Prostate gland (tissue), 2 donors: ENCODE measurements around the gene RNF26. TPM values are rescaled to one million over a fixed set of nuclear protein-coding genes. Genes with fewer than 3 reads are reported as not detected.

ENCODE experiments used
- DNase-seq: peaks from one replicate; pipeline ENCODE4 v3.0.0-alpha.2; 2019; ENCODE audit warnings: low spot score
- H3K27ac ChIP-seq, 2 donors: fragments of 200-600 bp; sonication (generic); 2 replicates each; pipeline ENCODE4 v1.5.1; 2017 to 2019
- H3K27me3 ChIP-seq: fragments of 200-600 bp; sonication (generic); replicated peaks from 2 replicates; pipeline ENCODE4 v1.5.1; 2019; ENCODE audit not compliant: insufficient read depth
- H3K36me3 ChIP-seq, 2 donors: fragments of 200-600 bp; sonication (generic); 1 replicate in 1 of 2; 2 replicates in 1 of 2; pipeline versions ENCODE4 v1.5.1 to v1.8.1; 2017 to 2019
- H3K4me1 ChIP-seq: fragments of 200-600 bp; sonication (generic); replicated peaks from 2 replicates; pipeline ENCODE4 v1.5.1; 2019
- H3K4me3 ChIP-seq, 2 donors: fragments of 200-600 bp; sonication (generic); 2 replicates each; pipeline ENCODE4 v1.5.1; 2017 to 2019
- H3K9me3 ChIP-seq: fragments of 200-600 bp; sonication (generic); 2 replicates; pipeline ENCODE4 v1.5.1; 2017
- CTCF ChIP-seq, 4 experiments: fragments of 200-600 bp in 2 of 4; fragments of 450-650 bp in 2 of 4; sonication (generic) in 2 of 4; IDR thresholded peaks; 1 replicate in 3 of 4; 2 replicates in 1 of 4; pipeline ENCODE4 v1.5.1; 2016 to 2019; ENCODE audit warnings: antibody characterized with exemption in 4 of 4, mild to moderate bottlenecking in 2 of 4, moderate library complexity in 2 of 4
- POLR2A ChIP-seq: fragments of 450-650 bp; IDR thresholded peaks from one replicate; pipeline ENCODE4 v1.6.1; 2016; ENCODE audit warnings: antibody characterized with exemption, mild to moderate bottlenecking
- POLR2AphosphoS5 ChIP-seq: sonication (generic); formaldehyde crosslinking; IDR thresholded peaks from one replicate; pipeline ENCODE4 v1.6.1; 2017; ENCODE audit warnings: antibody characterized with exemption
- WGBS: methylation state at CpG from one replicate; pipeline ENCODE4 v1.1.5; 2018; 5-methylcytosine and 5-hydroxymethylcytosine counted together
- intact Hi-C: fragments of 100-400 bp; cut with DNase I; formaldehyde crosslinking; loops from one replicate; pipeline ENCODE4 v1.14.2; 2022
- total RNA-seq, 2 donors: library from RNA; depleted of rRNA; stranded (reverse); fragments of >200 nt; gene quantifications; one replicate each; pipeline ENCODE4 v1.1.0, GENCODE V29; 2016

RNF26 gene
- total RNA-seq, 2 donors from 2014 or later: 17.6 to 34.2 TPM

GRCh38 chr11:119323532-119324033 lies 10.7 kb upstream of the RNF26 start:
- no peaks in the 10 kb centered on the region for H3K4me1 ChIP-seq
- peak; percentile 44 for DNase-seq
- WGBS: 23% methylated on average over 8 of the region's 8 CpGs
- H3K27me3 ChIP-seq: peaks cover 5% of the 10 kb centered on the region
- no peak overlapping the region for H3K4me3 ChIP-seq
- no peaks in the 10 kb centered on the region for H3K36me3 ChIP-seq
- H3K27ac ChIP-seq: no peak overlapping the region
- no peaks in the 10 kb centered on the region for H3K9me3 ChIP-seq
- TF ChIP-seq POLR2AphosphoS5 (peak; percentile 32), CTCF (IDR thresholded peaks at IDR 0.05) (peak; percentile 43 to 66 (median 64)), POLR2A (no peak)
- intact Hi-C loops: loop anchor here (5.0 kb wide), 2 partner anchors 116 to 221 kb away; partner anchors contain the start of genes CBL and DPAGT1

- no peak overlapping the region for H3K27ac ChIP-seq
- H3K4me1 ChIP-seq: no peaks in the 10 kb centered on the region
- no peak overlapping the region for H3K4me3 ChIP-seq
- WGBS: 49% methylated on average over 4 of the region's 4 CpGs
- intact Hi-C loops: loop anchor here (5.0 kb wide), 2 partner anchors 117 to 222 kb away; partner anchors contain the start of genes CBL and DPAGT1
- peaks cover 5% of the 10 kb centered on the region for H3K27me3 ChIP-seq
- H3K9me3 ChIP-seq: no peaks in the 10 kb centered on the region
- DNase-seq: no peak
- no peaks in the 10 kb centered on the region for H3K36me3 ChIP-seq
- TF ChIP-seq POLR2AphosphoS5 (no peak), POLR2A (no peak), CTCF (IDR thresholded peaks at IDR 0.05) (no peak)
Measured at GRCh38 chr11:119324189-119324588, 10.1 kb upstream of the RNF26 start.

GRCh38 chr11:119329320-119329719 lies 5.0 kb upstream of the RNF26 start:
- H3K9me3 ChIP-seq: no peaks in the 10 kb centered on the region
- no peak overlapping the region for H3K27ac ChIP-seq
- intact Hi-C loops: no loop called here
- H3K27me3 ChIP-seq: no peaks in the 10 kb centered on the region
- DNase-seq: no peak
- 55% methylated on average over 2 of the region's 2 CpGs for WGBS
- no peaks in the 10 kb centered on the region for H3K36me3 ChIP-seq
- no peak for TF ChIP-seq POLR2A
- H3K4me1 ChIP-seq: no peaks in the 10 kb centered on the region
- H3K4me3 ChIP-seq: no peak overlapping the region

GRCh38 chr11:119330237-119330636 lies 4.1 kb upstream of the RNF26 start:
- 71% methylated on average over 1 of the region's 1 CpG for WGBS
- H3K36me3 ChIP-seq: no peaks in the 10 kb centered on the region
- H3K9me3 ChIP-seq: no peaks in the 10 kb centered on the region
- intact Hi-C loops: no loop called here
- no peaks in the 10 kb centered on the region for H3K27me3 ChIP-seq
- DNase-seq: no peak
- peaks cover 5% of the 10 kb centered on the region for H3K4me1 ChIP-seq
- TF ChIP-seq POLR2A (no peak), CTCF (IDR thresholded peaks at IDR 0.05) (no peak), POLR2AphosphoS5 (no peak)
- no peak overlapping the region for H3K4me3 ChIP-seq
- H3K27ac ChIP-seq: no peak overlapping the region

GRCh38 chr11:119332111-119332765 lies 2.1 kb upstream of the RNF26 start:
- Histone ChIP-seq H3K36me3 (no peaks in the 10 kb centered on the region), H3K4me3 (no peak overlapping the region), H3K9me3 (no peaks in the 10 kb centered on the region), H3K27ac (no peak overlapping the region), H3K4me1 (peaks cover 11% of the 10 kb centered on the region), H3K27me3 (no peaks in the 10 kb centered on the region)
- 79% methylated on average over 4 of the region's 4 CpGs for WGBS
- no peak for DNase-seq
- TF ChIP-seq POLR2AphosphoS5: no peak
- TF ChIP-seq CTCF (IDR thresholded peaks at IDR 0.05): no peak
- no peak for TF ChIP-seq POLR2A
- intact Hi-C loops: no loop called here
